Kidney capillary endothelial cell (primary cell): ENCODE measurements around the gene PPARA.
"Not testable (repeated sequence)": the region's sequence is repeated elsewhere in the genome, so short reads cannot be mapped to it uniquely, and the experiment has no call there.

Experiments
- DNase-seq: peaks from one replicate; pipeline ENCODE4 v3.0.0-alpha.2; 2018; ENCODE audit warnings: low spot score

PPARA gene

DNA sequence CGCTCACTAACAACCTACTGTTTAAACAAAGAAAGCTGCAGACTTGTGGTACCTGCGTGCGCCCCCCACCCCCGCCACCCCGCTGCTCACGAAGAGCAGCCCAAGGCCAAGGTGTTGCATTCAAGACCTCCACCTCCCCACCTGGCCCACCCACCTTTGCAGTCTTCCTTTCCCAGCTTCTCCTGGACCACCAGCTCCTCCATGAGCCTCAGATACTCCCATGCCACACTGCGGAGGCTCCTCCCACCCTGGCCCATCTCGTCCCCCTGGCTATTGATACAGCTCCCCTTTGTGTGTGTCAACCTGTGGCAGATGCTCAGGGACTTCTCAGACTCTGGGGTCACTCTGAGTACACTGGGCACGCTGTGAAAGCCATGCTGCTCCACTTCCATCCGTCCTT is 95.9 kb downstream of the PPARA start:
- DNase-seq: no peak

- no peak for DNase-seq
Measured at GRCh38 chr22:46247443-46247975, 97.2 kb downstream of the PPARA start.

GRCh38 chr22:46250035-46250782 is 99.9 kb downstream of the PPARA start, which contains the start of gene CDPF1:
Gene CDPF1 (minus strand): TSS chr22:46250293. CDS start chr22:46248284, 2,009 bp downstream.
- peak; percentile 60 for DNase-seq

DNA sequence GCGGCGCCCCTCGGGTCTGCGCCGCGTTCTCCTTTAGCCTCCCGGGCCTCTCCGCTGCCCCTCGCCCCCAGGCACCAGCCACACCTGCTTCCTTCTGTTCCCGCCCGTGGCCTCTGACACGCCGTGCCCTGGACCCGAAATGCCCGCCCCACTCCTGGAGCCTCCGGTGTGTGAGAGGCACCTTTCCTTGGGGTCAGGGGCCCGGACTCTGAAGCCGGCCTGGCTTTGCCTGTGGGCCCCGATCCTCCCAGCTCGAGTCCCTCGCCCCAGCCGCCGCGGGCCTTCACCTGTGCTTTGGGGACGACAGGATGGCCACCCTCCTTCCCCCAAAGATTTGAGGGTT is 100.4 kb downstream of the PPARA start:
- DNase-seq: no peak

GRCh38 chr22:46251266-46251665 is 100.9 kb downstream of the PPARA start:
- DNase-seq: no peak

GRCh38 chr22:46251816-46252380 is 101.6 kb downstream of the PPARA start:
- DNase-seq: no peak

GRCh38 chr22:46256358-46256958 is 106.1 kb downstream of the PPARA start:
- no peak for DNase-seq

DNA sequence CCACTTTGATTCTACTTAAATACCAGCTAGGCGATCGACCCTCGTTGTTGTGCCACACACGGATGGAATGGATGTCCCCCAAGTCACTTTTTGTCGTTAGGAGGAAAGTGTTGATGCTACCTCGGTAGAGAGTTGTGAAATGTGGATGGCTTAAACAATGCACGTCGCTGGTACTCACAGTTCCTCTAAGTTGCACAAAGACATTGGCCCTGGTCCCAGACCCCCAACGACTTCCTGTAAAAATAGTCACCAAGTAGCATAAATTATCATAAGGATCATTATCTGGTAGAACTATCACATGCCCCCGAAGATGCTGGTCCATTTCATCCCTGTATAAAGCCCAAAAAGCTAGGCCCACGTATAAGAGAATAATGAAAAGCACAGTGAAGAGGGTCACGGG is 109.0 kb downstream of the PPARA start:
- DNase-seq: no peak

DNA sequence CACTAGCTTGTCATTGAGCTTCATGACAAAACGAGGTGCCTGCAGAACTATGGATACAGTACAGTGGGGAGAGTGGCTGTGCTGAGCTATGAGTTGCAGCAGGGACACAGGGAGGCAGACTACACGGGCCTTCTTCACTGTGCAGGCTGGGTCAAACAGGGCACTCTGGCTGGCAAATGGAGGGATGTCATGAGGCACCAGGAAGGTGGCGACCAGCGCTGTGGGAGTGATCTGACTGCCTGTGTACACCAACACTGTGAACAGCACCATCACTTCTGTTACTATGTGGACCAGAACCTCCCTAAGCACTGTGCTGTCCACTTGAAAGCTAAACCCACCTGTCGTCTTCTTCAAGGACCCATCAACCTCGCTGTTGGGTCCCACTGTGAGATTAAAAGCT is 109.7 kb downstream of the PPARA start:
- no peak for DNase-seq

DNA sequence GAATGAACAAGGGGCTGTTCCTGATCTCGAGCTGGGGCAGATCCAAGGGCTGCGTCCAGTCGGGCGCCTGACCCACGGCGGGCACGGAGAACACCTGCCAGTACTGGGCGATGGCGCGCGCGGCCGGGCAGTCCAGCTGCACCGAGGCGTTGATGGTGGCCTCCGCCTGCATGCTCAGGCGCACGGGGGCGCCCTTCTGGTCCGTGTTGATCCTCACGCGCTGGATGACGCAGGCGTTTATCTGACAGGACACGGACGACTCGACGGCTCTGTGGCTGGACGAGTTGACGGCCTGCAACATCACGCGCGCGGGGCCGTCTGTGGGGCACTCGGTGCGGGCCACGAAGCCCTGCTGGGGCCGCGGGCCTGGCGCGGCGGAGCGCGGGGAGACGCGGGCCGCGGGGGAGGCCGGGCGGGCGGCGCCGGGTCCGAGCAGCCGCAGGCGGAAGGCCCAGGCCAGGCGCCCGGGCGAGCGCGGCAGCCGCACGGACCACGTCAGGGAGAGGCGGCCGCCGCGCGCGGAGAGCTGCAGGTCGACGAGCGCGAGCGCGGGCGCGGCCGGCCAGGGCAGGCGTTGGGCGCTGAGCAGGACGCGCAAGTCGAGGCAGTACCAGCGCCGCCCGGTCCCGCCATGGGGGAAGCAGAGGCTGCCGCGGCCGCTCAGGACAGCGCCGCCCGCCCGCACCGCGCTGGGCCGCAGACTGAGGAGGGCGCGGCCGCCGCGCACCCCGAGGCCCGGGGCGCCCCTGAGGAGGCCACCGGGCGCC is 112.3 kb downstream of the PPARA start:
- DNase-seq: peak; percentile 50

GRCh38 chr22:46263216-46263590 is 112.9 kb downstream of the PPARA start, which contains the start of gene PKDREJ:
Gene PKDREJ (minus strand): TSS chr22:46263343. CDS start chr22:46263322, 21 bp downstream.
- DNase-seq: no peak

DNA sequence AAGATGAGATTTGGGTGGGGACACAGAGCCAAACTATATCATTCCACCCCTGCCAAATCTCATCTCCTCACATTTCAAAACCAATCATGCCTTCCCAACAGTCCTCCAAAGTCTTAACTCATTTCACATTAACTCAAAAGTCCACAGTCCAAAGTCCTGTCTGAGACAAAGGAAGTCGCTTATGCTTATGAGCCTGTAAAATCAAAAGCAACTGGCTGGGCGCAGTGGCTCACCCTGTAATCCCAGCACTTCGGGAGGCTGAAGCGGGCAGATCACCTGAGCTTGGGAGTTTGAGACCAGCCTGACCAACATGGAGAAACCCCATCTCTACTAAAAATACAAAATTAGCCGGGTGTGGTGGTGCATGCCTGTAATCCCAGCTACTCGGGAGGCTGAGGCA is 114.2 kb downstream of the PPARA start:
- DNase-seq: not testable (repeated sequence)

GRCh38 chr22:46265627-46266026 is 115.3 kb downstream of the PPARA start:
- not testable (repeated sequence) for DNase-seq

DNA sequence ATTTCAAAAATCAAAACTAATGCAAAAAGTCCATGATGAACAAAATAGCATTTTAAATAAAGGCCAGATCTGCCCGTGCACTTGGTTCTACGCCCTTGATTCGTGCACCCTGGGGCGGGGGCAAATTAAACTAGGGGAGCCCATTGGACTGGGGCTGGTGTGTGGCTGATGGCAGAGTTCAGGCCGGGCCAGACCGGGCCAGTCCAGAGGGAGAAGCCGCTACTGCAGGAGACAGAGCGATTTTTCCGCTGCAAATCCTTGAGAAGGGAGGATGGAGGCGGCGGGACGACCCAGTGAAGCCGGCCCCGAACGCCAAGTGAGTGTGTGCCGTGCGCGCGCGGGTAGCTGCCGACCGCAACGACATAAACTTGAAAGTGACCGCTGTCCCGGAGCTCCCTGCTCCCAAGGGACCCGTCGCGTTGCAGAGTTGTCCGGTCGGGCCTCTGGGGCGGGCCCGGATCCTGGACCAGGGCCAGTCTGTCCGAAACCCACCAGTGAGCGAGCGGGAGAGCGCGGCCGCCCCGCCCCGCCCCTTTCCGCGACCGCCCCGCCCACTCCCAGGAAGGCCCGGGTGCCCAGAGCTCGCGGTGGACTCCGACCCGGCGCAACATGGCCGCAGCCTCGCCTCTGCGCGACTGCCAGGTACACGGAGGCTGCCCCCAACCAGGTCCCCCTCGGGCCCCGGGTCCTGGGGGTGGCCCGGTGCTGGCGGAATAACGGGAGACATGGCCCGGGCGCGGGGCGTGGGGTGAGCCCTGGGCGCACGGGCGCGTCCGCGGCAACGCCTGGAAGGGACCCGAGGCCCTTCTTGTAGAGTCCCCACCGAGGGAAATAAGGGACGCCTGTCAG is 117.3 kb downstream of the PPARA start, which contains the start of gene TTC38:
Gene TTC38 (plus strand): TSS at position 578 of the 849 bp plus-strand sequence. CDS start 32 bp downstream, at position 610.
- peak; percentile 74 for DNase-seq

- DNase-seq: no peak
Measured at GRCh38 chr22:46269564-46269963, 119.2 kb downstream of the PPARA start.

- DNase-seq: no peak
Measured at GRCh38 chr22:46272196-46272595, 121.9 kb downstream of the PPARA start.

GRCh38 chr22:46272762-46273431 is 122.6 kb downstream of the PPARA start:
- no peak for DNase-seq

DNA sequence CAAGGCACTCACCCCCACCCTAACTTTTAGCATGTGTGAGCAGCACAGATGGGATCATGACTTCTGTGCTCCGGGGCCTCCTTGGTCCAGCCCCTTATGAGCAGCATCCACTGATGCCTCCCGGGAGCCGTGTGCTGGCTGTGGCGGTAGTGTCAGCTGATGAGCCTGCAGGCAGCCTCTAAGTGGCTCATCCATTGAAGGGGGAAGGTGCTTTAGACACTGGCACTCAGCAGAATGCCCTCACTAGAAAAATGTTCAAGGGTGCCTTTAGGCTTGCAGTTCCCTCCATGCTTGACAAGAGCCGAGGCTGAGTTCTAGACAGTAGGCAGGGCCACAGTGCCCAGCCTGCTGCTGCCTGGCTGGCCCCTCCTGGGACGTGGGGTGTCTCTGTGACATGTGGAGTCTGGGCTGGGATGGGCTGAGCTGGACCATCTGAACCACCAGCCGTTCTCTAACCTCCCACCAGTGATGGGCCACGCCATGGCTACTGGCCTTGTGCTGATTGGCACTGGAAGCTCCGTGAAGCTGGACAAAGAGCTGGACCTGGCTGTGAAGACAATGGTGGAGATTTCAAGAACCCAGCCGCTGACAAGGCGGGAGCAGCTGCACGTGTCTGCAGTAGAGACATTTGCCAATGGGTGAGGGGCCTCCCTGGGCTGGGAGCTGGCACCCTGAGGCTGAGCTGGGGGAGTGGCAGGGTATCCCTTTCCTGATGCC is 123.3 kb downstream of the PPARA start:
- DNase-seq: no peak

- no peak for DNase-seq
Measured at GRCh38 chr22:46274381-46274780, 124.1 kb downstream of the PPARA start.
